ENCODE results near the gene KCNH8. TPM values are rescaled to one million over a fixed set of nuclear protein-coding genes. Genes with fewer than 3 reads are reported as not detected.

The KCNH8 gene
- total RNA-seq, 1 donor from 2014 or later, result 0.08 TPM

DNA sequence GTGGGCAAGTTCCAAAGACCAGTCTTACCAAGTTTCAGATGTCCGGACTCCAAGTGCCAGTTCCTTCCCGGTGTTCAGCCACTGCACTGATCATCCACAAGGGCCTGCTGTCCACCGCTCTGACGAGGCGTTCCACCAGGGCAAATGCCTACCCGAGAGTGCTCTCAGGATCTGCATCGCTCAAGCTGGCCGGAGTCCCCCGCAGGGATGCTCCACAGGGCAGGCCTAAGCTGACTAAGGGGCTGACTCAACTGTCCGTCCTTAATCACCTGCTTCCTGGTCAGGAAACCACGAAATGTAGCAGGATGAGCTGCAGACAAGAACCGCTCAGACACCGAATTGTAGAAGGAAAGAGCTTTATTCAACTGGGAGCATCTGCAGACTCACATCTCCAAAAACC is 341.6 kb downstream of the KCNH8 start:
- ATAC-seq, result no peak

DNA sequence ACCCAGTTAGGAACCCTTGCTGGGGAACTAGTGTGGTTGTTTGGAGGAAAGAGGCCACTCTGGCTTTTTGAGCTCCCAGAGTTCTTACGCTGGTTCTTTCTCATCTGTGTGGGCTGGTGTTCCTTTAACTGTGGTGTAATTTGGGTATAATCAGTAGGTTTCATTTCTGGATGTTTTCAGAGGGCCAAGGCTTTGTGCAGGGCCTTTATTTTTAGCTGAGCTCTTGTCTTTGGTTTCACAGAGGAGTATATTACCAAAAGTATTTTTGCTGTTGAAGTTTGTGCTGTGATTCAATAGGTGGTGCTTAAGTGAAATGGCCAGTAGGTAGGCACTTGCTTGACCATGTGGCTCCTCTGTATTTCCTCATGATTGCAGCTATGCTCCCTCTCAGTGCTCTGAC is 357.9 kb downstream of the KCNH8 start:
- ATAC-seq, result no peak

DNA sequence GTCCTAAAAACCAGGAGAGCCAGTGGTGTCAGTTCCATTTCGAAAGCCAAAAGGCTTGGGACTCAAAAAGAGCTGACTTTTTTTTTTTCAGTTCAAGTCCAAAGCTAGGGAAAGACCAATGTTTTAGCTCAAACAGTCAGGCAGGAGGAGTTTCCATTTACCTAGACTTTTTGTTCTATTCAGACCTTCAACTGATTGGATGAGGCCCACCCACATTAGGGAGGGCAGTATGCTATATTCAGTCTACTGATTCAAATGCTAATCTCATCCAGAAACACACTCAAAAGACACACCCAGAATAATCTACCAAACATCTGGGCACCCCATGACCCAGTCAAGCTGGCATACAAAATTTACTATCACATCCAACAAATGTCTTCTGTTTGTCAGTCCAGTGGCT is 374.0 kb downstream of the KCNH8 start:
- no peak for ATAC-seq

DNA sequence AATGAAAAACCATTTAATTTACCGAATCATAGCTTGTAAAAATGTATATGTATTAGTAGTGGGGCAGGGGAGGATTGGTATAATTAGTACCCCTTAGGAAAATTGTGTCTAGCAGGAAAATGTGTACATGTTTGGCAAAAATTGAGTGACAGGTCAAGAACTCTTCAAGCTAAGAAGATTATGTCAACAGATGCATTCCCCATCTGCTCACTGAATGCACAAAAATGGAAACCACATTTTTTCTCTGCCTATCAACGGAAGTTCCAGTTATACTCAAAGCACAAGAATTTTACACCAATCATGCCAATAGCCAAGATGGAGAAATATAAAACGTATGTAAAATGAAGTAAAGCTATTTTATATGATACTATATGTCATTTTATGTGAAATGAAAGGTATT is 377.8 kb downstream of the KCNH8 start:
- ATAC-seq, result no peak

DNA sequence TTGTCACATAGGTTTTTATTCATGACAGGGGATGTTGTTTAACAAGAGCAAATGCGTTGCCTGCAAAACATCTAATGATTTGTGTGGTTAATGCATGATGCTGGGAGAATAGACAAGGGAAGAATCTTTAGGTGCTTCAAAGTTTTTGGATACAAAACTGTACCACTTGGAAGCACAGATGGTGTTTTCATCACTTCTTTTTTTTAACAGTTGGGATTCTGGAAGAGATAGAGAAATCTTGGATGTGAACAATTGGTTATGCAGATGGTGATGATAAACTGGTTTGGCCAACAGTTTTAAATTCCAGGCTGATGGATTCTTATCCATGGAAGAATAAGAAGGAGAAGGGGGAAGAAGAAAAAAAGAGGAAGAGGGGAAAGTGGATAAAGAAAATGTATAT is 379.4 kb downstream of the KCNH8 start:
- ATAC-seq, result no peak

DNA sequence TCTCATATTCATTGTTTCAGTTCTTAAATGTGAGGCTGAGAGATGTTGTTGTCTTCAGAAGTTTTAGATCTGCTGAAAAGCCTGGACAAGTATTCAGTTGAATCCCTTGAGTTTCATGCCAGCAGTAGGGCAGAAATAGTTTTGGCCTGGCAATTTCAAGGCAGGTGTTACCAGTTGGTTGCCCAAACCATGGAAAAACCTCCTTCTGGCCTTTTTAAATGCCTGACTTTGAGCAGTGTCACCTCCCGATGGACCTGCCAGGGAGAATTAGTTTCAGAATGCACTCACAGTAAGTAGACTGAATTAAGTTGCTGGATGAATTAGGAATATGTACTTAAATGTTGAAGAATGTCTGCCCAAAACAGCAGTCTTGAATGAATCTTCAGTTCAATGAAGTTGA is 383.1 kb downstream of the KCNH8 start:
- no peak for ATAC-seq

DNA sequence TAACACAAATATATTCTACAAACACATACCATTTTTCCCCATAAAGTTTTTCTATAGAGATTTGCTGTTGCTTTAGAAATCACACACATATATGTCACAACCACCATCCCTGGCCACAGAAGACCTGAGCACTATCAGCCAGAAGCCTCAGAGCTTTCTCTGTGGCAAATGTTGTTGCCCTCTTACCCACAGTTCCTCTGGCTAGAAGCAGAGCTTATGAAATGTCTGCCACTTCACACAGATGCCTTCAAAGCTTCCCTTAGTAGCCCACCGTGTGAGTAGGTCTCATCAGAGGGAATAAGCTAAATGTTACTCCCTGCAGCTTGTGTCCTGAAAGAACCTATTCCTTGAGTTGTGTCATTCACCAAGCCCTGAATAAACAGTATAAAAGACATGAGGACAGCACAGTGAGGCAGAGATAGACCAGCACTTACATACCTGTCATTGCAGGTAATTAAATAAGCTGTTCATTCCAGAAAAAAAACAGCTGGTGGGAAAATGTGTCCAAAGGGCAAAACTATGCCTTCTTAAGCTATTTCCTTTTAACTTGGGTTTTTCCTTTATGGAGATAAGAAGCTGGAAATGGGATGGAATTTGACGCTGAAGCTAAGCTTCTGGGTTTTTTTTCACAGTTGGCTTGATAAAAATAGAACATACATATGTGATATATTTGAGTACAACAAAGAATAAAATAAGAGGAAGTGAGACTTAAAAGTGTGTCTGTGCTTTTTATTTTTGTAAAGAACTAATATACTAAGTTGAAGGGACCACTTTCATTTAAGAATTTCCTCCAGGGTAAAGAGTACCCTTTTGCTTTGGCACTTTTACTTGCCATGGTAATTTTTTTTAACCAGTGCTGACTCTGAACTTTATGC is 391.4 kb downstream of the KCNH8 start:
- ATAC-seq, result peak; percentile 18

DNA sequence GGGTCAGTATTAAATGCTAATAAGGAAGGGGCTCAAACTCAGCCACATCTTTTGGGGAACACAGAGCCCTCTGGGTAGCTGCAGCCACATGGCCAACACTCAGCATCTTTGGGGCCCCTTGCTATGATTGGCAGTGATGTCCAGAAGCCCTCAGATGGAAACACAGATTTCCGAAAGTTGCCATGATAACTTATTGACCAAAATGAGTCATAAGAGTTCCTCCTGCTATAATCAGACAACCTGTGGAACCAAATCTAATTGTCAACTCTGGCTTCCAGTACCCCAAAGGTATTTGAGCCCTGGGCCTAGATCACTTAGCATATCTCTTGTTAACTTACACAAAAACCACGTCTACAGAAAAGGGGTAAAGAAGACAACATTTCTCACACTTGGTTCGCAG is 392.2 kb downstream of the KCNH8 start:
- no peak for ATAC-seq

DNA sequence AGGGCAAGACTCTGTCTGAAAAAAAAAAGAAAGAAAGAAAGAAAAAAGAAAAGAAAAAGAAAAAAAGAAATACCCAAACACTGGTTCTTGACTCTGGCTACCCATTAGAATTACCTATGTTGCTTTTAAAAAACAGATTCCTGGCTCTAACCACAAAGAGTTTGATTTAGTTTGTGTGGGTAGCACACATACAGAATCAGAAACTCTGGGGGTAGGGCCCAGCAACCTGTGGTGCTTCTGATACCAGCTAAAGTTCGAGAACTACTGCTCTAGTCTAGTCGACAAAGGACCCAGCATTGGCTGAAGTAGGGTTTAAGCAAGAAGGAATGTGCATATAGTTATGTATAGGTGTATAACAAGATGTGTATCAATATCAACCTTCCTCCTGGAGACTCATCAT is 393.0 kb downstream of the KCNH8 start:
- ATAC-seq, result no peak

DNA sequence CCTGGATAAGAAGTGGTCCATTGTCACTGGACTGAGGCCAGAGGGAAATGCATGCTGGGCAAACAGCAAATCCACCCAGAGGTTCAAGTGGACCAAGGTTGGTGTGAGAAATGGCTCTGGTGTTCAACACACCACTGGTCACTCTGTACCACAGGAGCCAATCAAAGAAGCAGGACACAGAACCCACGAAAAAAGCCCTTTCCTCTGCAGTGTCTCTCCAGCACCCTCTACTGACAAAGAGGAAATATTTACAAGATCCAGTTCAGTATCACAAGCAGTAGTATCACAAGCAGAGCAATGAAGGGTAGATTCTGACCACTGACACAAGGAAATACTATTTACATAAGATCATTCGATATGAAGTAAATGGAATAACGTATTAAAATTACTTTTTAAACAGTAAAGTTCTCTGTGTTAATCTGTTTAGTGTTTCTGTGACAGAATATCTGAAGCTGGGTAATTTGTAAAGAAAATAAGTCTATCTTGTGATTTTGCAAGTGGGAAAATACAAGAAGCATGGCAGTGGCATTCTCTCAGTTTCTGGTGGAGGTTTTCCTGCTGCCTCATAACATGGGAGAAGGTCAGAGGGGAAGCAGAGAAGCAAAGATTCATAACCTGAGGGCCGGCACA is 395.0 kb downstream of the KCNH8 start:
- ATAC-seq, result peak; percentile 51

DNA sequence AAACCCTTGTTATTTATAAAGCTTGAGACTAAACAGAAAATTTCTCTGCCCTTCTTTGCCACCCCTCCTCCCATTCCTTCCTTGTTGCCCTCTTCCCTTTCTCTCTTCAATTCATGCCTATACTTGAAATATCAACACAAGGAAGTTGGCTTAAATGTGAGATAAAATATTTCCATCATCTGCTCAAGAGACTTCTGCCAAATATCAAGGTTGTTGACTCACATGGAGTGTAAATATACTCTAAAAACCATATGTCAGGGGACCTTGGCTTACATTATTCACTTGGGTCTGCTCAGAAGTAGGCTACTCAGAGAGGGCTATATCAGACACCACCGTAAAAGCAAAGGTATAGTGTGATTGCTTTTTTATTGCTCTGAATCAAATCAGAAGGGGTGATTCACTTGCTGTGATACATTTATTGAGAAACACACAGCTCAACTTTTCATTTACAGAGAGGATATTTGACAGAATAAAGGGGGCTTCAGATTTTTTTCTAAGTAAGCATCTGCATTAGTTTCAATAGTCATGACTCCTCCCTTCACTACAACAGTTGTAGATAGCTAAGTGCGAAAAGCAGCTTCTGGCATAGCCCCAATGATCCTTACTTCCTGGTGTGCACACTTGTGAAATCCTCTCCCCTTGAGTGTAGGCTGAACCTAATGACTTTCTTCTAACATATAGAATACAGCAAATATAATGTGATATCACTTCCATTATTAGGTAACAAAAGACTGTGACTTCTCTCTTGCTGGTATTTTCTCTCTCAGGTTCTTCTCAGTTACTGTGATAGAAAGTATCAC is 399.6 kb downstream of the KCNH8 start:
- ATAC-seq, result no peak

DNA sequence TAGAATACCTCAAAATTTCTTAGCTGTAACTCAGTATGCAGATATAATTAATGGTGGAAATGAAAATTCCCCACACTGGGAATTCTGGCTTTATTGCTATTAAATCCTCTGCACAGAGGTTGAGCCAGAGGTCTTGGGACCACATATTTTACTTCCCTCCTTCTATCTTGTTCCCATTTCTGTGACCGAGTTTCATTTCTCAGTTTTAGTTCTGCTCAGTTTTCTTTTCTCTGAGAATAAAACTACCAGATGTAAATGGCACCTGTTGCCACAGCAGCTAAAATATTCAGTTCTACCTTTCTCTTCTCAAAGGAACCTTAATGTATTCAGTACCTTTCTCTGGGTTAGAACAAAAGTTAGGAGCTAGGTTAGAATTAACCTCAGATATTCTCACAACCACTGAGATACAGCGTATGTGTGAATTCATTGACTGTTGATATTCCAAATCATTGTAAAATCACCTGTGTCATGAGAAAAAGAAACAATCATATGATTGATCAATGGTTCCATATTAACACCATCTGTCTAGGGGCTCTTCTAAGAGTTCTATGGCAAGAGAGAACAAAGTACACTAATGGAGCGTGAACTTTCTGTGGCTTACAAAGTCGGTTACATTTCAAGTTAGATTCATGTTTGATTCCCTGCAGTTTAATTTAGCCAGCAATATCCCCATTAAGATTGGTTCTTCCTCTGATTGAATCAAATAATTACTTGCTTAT is 411.6 kb downstream of the KCNH8 start:
- ATAC-seq, result no peak

DNA sequence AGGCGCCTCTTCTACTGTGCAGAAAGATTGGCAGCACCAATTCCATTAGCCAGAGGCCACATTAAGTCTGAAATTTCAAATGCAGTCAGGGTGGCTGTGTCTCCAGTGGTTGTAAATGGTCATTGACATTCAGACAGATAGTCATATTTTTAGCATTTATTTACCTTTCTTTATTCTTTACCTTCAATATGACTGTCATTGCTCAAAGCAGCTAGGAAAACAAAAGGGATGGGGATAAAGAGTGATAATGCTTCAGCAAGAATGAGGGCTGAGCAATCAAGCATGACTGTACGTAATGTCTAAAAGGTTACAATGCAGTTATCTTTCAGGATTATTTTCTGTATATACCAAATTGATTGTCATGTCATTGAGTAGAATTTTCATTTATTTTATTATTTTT is 425.3 kb downstream of the KCNH8 start:
- ATAC-seq, result no peak

DNA sequence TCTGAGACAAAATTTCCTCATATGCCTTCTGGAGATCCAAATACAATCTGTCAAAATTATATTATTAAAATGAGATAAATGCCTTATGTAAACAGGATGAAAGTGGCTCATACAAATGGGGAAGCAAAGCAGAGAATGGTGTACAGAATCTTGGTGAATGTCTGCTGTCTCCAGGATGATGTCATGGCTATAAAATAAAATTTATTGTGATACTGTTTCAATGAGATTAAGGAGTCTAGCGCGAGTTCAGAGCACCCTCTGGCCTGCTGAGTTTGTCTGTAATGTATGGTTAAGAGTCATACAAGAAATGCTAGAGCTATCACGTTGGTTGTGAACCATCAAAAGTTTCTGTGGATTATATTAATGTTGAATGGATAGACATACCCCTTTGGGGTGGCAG is 426.0 kb downstream of the KCNH8 start:
- no peak for ATAC-seq

DNA sequence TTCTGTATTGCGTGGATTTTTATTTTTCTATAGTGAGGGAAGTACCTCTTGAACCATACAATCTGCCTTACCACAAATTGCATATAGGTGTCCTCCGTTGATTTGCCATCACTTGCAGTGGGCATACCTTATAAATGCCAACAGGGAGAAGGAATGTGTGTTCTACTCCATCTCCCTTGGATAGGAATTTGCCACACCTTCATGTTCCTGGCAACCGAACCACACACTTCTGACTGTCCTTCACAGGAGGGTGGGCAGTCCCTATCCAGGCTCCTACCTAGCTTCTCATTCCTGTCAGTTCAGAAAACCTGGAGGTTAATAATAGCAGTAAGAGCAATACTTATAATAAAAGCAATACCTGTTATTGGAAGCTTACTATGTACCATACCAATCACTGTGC is 428.0 kb downstream of the KCNH8 start:
- no peak for ATAC-seq

Data from esophagus mucosa (tissue), 1 donor.